IMR-90 (cell line): ENCODE measurements around the gene MRPS34. TPM values are rescaled to one million over a fixed set of nuclear protein-coding genes. Genes with fewer than 3 reads are reported as not detected.
A peak's percentile ranks its signal among the peaks of the same experiment; 100 is the strongest.

Source experiments
- ATAC-seq: fragments of 200-7000 bp; cut with Tn5 transposase; 2 replicates; pipeline ENCODE4 v1.9.1; 2020; ENCODE audit warnings: low read depth, mild to moderate bottlenecking, moderate library complexity
- BruUV-seq: library from RNA; stranded (reverse); fragments of 400-500 nt; replicated peaks from 2 replicates; lab custom pipeline; 2021; lab: Mats Ljungman, UMichigan
- CTCF ChIA-PET: fragments of 300-600 bp; formaldehyde crosslinking; extraction: SDS; loops from one replicate; lab custom pipeline; 2021; ENCODE audit warnings: antibody characterized with exemption; lab: Yijun Ruan, JAX
- POLR2A ChIA-PET: fragments of 300-600 bp; sonication (Branson Sonifier 250); formaldehyde crosslinking; loops from one replicate; lab custom pipeline; 2022; ENCODE audit warnings: antibody characterized with exemption; ENCODE audit not compliant: unreplicated experiment; lab: Charles Lee
- DNase-seq: peaks from one replicate; pipeline ENCODE4 v3.0.0; 2013
- H2AFZ ChIP-seq: replicated peaks from 2 replicates; pipeline ENCODE3; 2013; ENCODE audit warnings: low read length, mild to moderate bottlenecking; ENCODE audit not compliant: poor library complexity
- H2AK5ac ChIP-seq: 2 replicates; pipeline ENCODE4 v1.6.1; 2013; ENCODE audit warnings: low read depth, low read length, inconsistent platforms
- H2AK9ac ChIP-seq: replicated peaks from 2 replicates; pipeline ENCODE3; 2013; ENCODE audit warnings: mild to moderate bottlenecking, low read depth, low read length, moderate library complexity; ENCODE audit not compliant: poor library complexity
- H2BK120ac ChIP-seq: 2 replicates; pipeline ENCODE4 v1.6.1; 2013; ENCODE audit warnings: low read depth, low read length, inconsistent platforms
- H2BK15ac ChIP-seq: 3 replicates; pipeline ENCODE4 v1.6.1; 2013; ENCODE audit warnings: low read depth, low read length, inconsistent platforms
- H2BK20ac ChIP-seq: 2 replicates; pipeline ENCODE4 v1.6.1; 2013; ENCODE audit warnings: low read depth, mild to moderate bottlenecking, inconsistent platforms, low read length, moderate library complexity
- H2BK5ac ChIP-seq: 2 replicates; pipeline ENCODE4 v1.6.1; 2013; ENCODE audit warnings: mild to moderate bottlenecking, low read depth, low read length, inconsistent platforms; ENCODE audit not compliant: poor library complexity, severe bottlenecking
- H3K14ac ChIP-seq: replicated peaks from 2 replicates; pipeline ENCODE4 v1.6.1; 2013; ENCODE audit warnings: low read depth, low read length, inconsistent platforms
- H3K18ac ChIP-seq: 2 replicates; pipeline ENCODE4 v1.6.1; 2013; ENCODE audit warnings: low read depth, low read length, control low read depth
- H3K23ac ChIP-seq: 2 replicates; pipeline ENCODE4 v1.6.1; 2013; ENCODE audit warnings: low read depth, low read length, inconsistent platforms
- H3K27ac ChIP-seq: 2 replicates; pipeline ENCODE4 v1.5.1; 2013; ENCODE audit warnings: mild to moderate bottlenecking, control low read depth, low read length; ENCODE audit not compliant: insufficient read depth
- H3K27me3 ChIP-seq: 2 replicates; pipeline ENCODE4 v1.6.1; 2013; ENCODE audit warnings: low read length; ENCODE audit not compliant: control insufficient read depth, insufficient read depth
- H3K36me3 ChIP-seq: 2 replicates; pipeline ENCODE4 v1.6.1; 2013; ENCODE audit warnings: low read length, mixed read lengths; ENCODE audit not compliant: control insufficient read depth, insufficient read depth
- H3K4ac ChIP-seq: 2 replicates; pipeline ENCODE4 v1.6.1; 2013; ENCODE audit warnings: low read depth, low read length, inconsistent platforms
- H3K4me1 ChIP-seq: 2 replicates; pipeline ENCODE4 v1.6.1; 2013; ENCODE audit warnings: low read length, mixed read lengths; ENCODE audit not compliant: control insufficient read depth, insufficient read depth
- H3K4me2 ChIP-seq: 2 replicates; pipeline ENCODE4 v1.6.1; 2013; ENCODE audit warnings: low read depth, mild to moderate bottlenecking, control low read depth, low read length, moderate library complexity
- H3K4me3 ChIP-seq: 2 replicates; pipeline ENCODE4 v1.5.1; 2013; ENCODE audit warnings: low read depth, mild to moderate bottlenecking, control low read depth, low read length, moderate library complexity; ENCODE audit not compliant: insufficient read depth
- H3K56ac ChIP-seq: 2 replicates; pipeline ENCODE4 v1.6.1; 2013; ENCODE audit warnings: low read length, inconsistent platforms; ENCODE audit not compliant: insufficient read depth; ENCODE audit errors: extremely low read depth
- H3K79me1 ChIP-seq, 2 experiments: 2 replicates each; pipeline ENCODE4 v1.6.1; 2013; ENCODE audit warnings: low read length in 2 of 2, inconsistent platforms in 1 of 2, low read depth in 1 of 2
- H3K9ac ChIP-seq: 2 replicates; pipeline ENCODE4 v1.6.1; 2013; ENCODE audit warnings: low read depth, low read length, control low read depth
- H3K9me1 ChIP-seq: 2 replicates; pipeline ENCODE4 v1.6.1; 2013; ENCODE audit warnings: low read length, inconsistent platforms; ENCODE audit not compliant: insufficient read depth
- H3K9me3 ChIP-seq: 2 replicates; pipeline ENCODE4 v1.6.1; 2013; ENCODE audit warnings: low read length; ENCODE audit not compliant: control insufficient read depth, insufficient read depth
- H4K20me1 ChIP-seq: 2 replicates; pipeline ENCODE4 v1.6.1; 2013; ENCODE audit warnings: low read length, inconsistent platforms; ENCODE audit not compliant: insufficient read depth
- H4K5ac ChIP-seq: 2 replicates; pipeline ENCODE4 v1.6.1; 2013; ENCODE audit warnings: mild to moderate bottlenecking, low read depth, low read length, control low read depth
- H4K8ac ChIP-seq, 2 experiments: 2 replicates each; pipeline ENCODE4 v1.6.1; 2013; ENCODE audit warnings: low read depth in 2 of 2, low read length in 2 of 2, control low read depth in 1 of 2, inconsistent platforms in 1 of 2
- H4K91ac ChIP-seq: 2 replicates; pipeline ENCODE4 v1.6.1; 2013; ENCODE audit warnings: low read depth, low read length, inconsistent platforms; ENCODE audit not compliant: insufficient read depth
- CTCF ChIP-seq: conservative IDR thresholded peaks from 2 replicates; pipeline ENCODE4 v1.5.1; 2012; ENCODE audit warnings: mild to moderate bottlenecking, low read depth, low read length, improper control_type of control experiment
- ELK1 ChIP-seq: fragments of 150-350 bp; IDR thresholded peaks from 2 replicates; pipeline ENCODE4 v1.6.1; 2016; ENCODE audit warnings: low read depth, mild to moderate bottlenecking, low read length, moderate library complexity, borderline replicate concordance
- FOS ChIP-seq: fragments of 150-350 bp; IDR thresholded peaks from 2 replicates; pipeline ENCODE4 v1.6.1; 2016; ENCODE audit warnings: low read depth, low read length
- NFE2L2 ChIP-seq: fragments of 150-350 bp; IDR thresholded peaks from 2 replicates; pipeline ENCODE4 v1.6.1; 2016; ENCODE audit warnings: low read depth, mild to moderate bottlenecking, low read length
- POLR2A ChIP-seq: IDR thresholded peaks from 2 replicates; pipeline ENCODE4 v1.6.1; 2012; ENCODE audit warnings: mild to moderate bottlenecking, low read depth, low read length
- RCOR1 ChIP-seq: IDR thresholded peaks from 2 replicates; pipeline ENCODE4 v1.6.1; 2012; ENCODE audit warnings: mild to moderate bottlenecking, low read length, improper control_type of control experiment; ENCODE audit not compliant: insufficient replicate concordance
- USF2 ChIP-seq: fragments of 150-350 bp; IDR thresholded peaks from 2 replicates; pipeline ENCODE4 v1.6.1; 2017; ENCODE audit warnings: mild to moderate bottlenecking, antibody characterized with exemption, low read length, low read depth
- WGBS, 2 experiments: methylation state at CpG; one replicate each; pipeline versions ENCODE4 v1.1.5 to v1.1.7; 2013; ENCODE audit warnings: missing lambda C conversion rate in 2 of 2; ENCODE audit not compliant: insufficient read length in 1 of 2; ENCODE audit errors: extremely low coverage in 2 of 2; 5-methylcytosine and 5-hydroxymethylcytosine counted together
- dilution Hi-C: fragments of 300-500 bp; cut with HindIII; formaldehyde crosslinking; loops from one replicate; pipeline ENCODE4 v1.14.3; 2018; ENCODE audit warnings: low sequenced_read_pairs; ENCODE audit not compliant: unreplicated experiment
- in situ Hi-C: fragments of 300-500 bp; cut with MboI; formaldehyde crosslinking; loops from 3 replicates; pipeline ENCODE4 v1.14.3; 2019; ENCODE audit warnings: low sequenced_read_pairs, inconsistent platforms, mixed read lengths
- intact Hi-C: fragments of 100-400 bp; cut with micrococcal nuclease; formaldehyde crosslinking; loops from 2 replicates; pipeline ENCODE4 v1.10.0; 2022
- polyA plus RNA-seq, 3 experiments: library from polyadenylated mRNA; depleted of rRNA; stranded (reverse); fragments of >200 nt; gene quantifications; 2 replicates each; pipeline ENCODE4 v1.2.3, GENCODE V29; 2012; ENCODE audit warnings: low replicate concordance in 1 of 3
- total RNA-seq: library from RNA; depleted of rRNA; stranded (reverse); fragments of >200 nt; gene quantifications from 2 replicates; pipeline ENCODE4 v1.2.3, GENCODE V29; 2012

Gene MRPS34
- total and polyA plus RNA-seq, 2 of the 4 experiments (the other 2 are of a cell fraction): 68.5 to 80.4 TPM

GRCh38 chr16:1771864-1772361 is 1.0 kb downstream of the MRPS34 start:
- 10% methylated on average over 10 of the region's 22 CpGs; no CpG with 5 or more reads in 1 of the 2 experiments for WGBS, 2 experiments
- peak overlapping the region; percentile 53; the same call in 1 of the 2 replicates for H4K5ac ChIP-seq

More at GRCh38 chr16:1771864-1772361, 1.0 kb downstream of the MRPS34 start:
- H2BK120ac ChIP-seq: no peak overlapping the region
- H3K14ac ChIP-seq: no peak overlapping the region
- in situ Hi-C loops: no loop called here
- peaks cover 33% of the 10 kb centered on the region for H3K36me3 ChIP-seq
- 0 out of 2 replicates have a peak, but pooled peaks cover 3% of the 10 kb centered on the region for H3K9me1 ChIP-seq
- H3K79me1 ChIP-seq: peaks cover 12 to 49% of the 10 kb centered on the region in 2 experiments
- H3K27me3 ChIP-seq: no peaks in the 10 kb centered on the region
- peak overlapping the region; percentile 93 for H2AK5ac ChIP-seq
- peak overlapping the region; percentile 93 for H3K4me3 ChIP-seq
- CTCF ChIA-PET: no interaction called here
- H4K20me1 ChIP-seq: peaks cover 28% of the 10 kb centered on the region
- H3K9ac ChIP-seq: peak overlapping the region; percentile 88
- H3K56ac ChIP-seq: no peak overlapping the region
- peak overlapping the region; percentile 10 for H3K23ac ChIP-seq
- peak overlapping the region; percentile 90 for H3K4me2 ChIP-seq
- H3K9me3 ChIP-seq: no peaks in the 10 kb centered on the region
- no peak overlapping the region for H4K91ac ChIP-seq
- POLR2A ChIA-PET: no interaction called here
- intact Hi-C loops: no loop called here
- DNase-seq: no peak
- H2AFZ ChIP-seq: peak overlapping the region; percentile 94
- ATAC-seq: no peak
- peak overlapping the region; percentile 35 to 92; a peak in 2 of 4 replicates for H4K8ac ChIP-seq
- no peak overlapping the region for H2BK20ac ChIP-seq
- dilution Hi-C loops: no loop called here
- peak overlapping the region; percentile 85 for H3K27ac ChIP-seq
- TSS peak; percentile 86 for BruUV-seq
- H2BK5ac ChIP-seq: peak overlapping the region; percentile 27
- peaks cover 13% of the 10 kb centered on the region for H3K4me1 ChIP-seq
- H2AK9ac ChIP-seq: peak overlapping the region; percentile 94
- no peak overlapping the region for H3K18ac ChIP-seq
- no peak overlapping the region for H2BK15ac ChIP-seq
- H3K4ac ChIP-seq: peak overlapping the region; percentile 85
- TF ChIP-seq ELK1: no peak
- TF ChIP-seq FOS: no peak
- no peak for TF ChIP-seq CTCF
- no peak for TF ChIP-seq POLR2A
- no peak for TF ChIP-seq NFE2L2
- TF ChIP-seq USF2: no peak
- no peak for TF ChIP-seq RCOR1
